ENCODE measurements around the gene SERPINA6.
"Not testable (repeated sequence)": the region's sequence is repeated elsewhere in the genome, so short reads cannot be mapped to it uniquely, and the experiment has no call there.

Gene SERPINA6, protein sequence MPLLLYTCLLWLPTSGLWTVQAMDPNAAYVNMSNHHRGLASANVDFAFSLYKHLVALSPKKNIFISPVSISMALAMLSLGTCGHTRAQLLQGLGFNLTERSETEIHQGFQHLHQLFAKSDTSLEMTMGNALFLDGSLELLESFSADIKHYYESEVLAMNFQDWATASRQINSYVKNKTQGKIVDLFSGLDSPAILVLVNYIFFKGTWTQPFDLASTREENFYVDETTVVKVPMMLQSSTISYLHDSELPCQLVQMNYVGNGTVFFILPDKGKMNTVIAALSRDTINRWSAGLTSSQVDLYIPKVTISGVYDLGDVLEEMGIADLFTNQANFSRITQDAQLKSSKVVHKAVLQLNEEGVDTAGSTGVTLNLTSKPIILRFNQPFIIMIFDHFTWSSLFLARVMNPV
- 0 to 0.06 (median 0) reads per million in 9 experiments for total RNA-seq

- Mint-ChIP-seq H3K9me3 (no peaks in the 10 kb centered on the region), H3K27me3 (peaks cover 12 to 23% of the 10 kb centered on the region in 2 donors), H3K4me1 (ENCODE audit: low read depth in 2 of 2) (no peaks in the 10 kb centered on the region), H3K27ac (no peak within 1 kb of the TSS), H3K4me3 (no peak within 1 kb of the TSS), H3K36me3 (ENCODE audit: insufficient read depth) (no peaks in the 10 kb centered on the region)
- no peak for ATAC-seq (replicated peaks)
- DNase-seq = no peak
Measured at GRCh38 chr14:94322648-94323570, at the start of gene SERPINA6. Gene SERPINA6 (minus strand): TSS chr14:94323336. CDS start chr14:94314648, 8,688 bp downstream.

- DNase-seq (no peak), ATAC-seq (replicated peaks) (no peak)
- Mint-ChIP-seq H3K27me3 (peaks cover 29 to 60% of the 10 kb centered on the region in 2 donors), H3K4me3 (no peak overlapping the region), H3K27ac (no peak overlapping the region), H3K9me3 (no peaks in the 10 kb centered on the region), H3K4me1 (ENCODE audit: low read depth in 2 of 2) (no peaks in the 10 kb centered on the region), H3K36me3 (ENCODE audit: insufficient read depth) (no peaks in the 10 kb centered on the region)
Measured at GRCh38 chr14:94372021-94372605, 49.0 kb upstream of the SERPINA6 start.

DNA sequence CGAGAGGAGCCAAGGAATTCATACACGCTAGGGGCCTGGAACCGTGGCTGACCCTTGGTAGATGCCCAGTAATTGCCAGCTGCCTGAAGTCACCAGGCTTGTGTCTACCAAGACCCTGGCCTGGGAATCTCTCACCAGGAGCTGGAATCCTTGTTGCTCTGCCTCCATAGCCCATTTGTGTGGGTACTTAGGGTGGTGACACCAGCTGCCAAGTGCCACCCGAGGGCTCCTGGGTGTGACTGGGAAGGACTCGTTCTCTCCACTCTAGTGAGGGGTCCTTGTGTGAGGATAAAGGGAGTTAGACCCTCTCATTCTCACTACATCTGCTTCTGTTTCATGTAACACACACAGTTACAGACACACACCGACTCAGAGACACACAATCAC, 47.4 kb upstream of the SERPINA6 start:
- no peaks in the 10 kb centered on the region for H3K36me3 Mint-ChIP-seq (ENCODE audit: insufficient read depth)
- H3K4me1 Mint-ChIP-seq (ENCODE audit: low read depth in 2 of 2) = no peaks in the 10 kb centered on the region
- H3K27me3 Mint-ChIP-seq = peaks cover 18 to 45% of the 10 kb centered on the region in 2 donors
- no peak overlapping the region for H3K27ac Mint-ChIP-seq
- no peaks in the 10 kb centered on the region for H3K9me3 Mint-ChIP-seq
- DNase-seq (no peak), ATAC-seq (replicated peaks) (no peak)
- no peak overlapping the region for H3K4me3 Mint-ChIP-seq

- peaks cover 18 to 39% of the 10 kb centered on the region in 2 donors for H3K27me3 Mint-ChIP-seq
- not testable (repeated sequence) for DNase-seq; H3K9me3 Mint-ChIP-seq; H3K36me3 Mint-ChIP-seq (ENCODE audit: insufficient read depth); H3K27ac Mint-ChIP-seq; H3K4me3 Mint-ChIP-seq; ATAC-seq (replicated peaks); H3K4me1 Mint-ChIP-seq (ENCODE audit: low read depth in 2 of 2)
Measured at GRCh38 chr14:94369766-94370523, 46.8 kb upstream of the SERPINA6 start.

GRCh38 chr14:94368956-94369355, 45.8 kb upstream of the SERPINA6 start:
- DNase-seq (no peak), ATAC-seq (replicated peaks) (no peak)
- H3K4me3 Mint-ChIP-seq = no peak overlapping the region
- H3K27me3 Mint-ChIP-seq = peaks cover 18 to 37% of the 10 kb centered on the region in 2 donors
- H3K27ac Mint-ChIP-seq = no peak overlapping the region
- H3K36me3 Mint-ChIP-seq (ENCODE audit: insufficient read depth) = no peaks in the 10 kb centered on the region
- no peaks in the 10 kb centered on the region for H3K9me3 Mint-ChIP-seq
- H3K4me1 Mint-ChIP-seq (ENCODE audit: low read depth in 2 of 2) = no peaks in the 10 kb centered on the region

GRCh38 chr14:94368243-94368590, 45.1 kb upstream of the SERPINA6 start:
- no peak overlapping the region for H3K27ac Mint-ChIP-seq
- DNase-seq (no peak), ATAC-seq (replicated peaks) (no peak)
- no peaks in the 10 kb centered on the region for H3K9me3 Mint-ChIP-seq
- no peak overlapping the region for H3K4me3 Mint-ChIP-seq
- H3K27me3 Mint-ChIP-seq = peaks cover 18 to 38% of the 10 kb centered on the region in 2 donors
- no peaks in the 10 kb centered on the region for H3K4me1 Mint-ChIP-seq (ENCODE audit: low read depth in 2 of 2)
- no peaks in the 10 kb centered on the region for H3K36me3 Mint-ChIP-seq (ENCODE audit: insufficient read depth)

DNA sequence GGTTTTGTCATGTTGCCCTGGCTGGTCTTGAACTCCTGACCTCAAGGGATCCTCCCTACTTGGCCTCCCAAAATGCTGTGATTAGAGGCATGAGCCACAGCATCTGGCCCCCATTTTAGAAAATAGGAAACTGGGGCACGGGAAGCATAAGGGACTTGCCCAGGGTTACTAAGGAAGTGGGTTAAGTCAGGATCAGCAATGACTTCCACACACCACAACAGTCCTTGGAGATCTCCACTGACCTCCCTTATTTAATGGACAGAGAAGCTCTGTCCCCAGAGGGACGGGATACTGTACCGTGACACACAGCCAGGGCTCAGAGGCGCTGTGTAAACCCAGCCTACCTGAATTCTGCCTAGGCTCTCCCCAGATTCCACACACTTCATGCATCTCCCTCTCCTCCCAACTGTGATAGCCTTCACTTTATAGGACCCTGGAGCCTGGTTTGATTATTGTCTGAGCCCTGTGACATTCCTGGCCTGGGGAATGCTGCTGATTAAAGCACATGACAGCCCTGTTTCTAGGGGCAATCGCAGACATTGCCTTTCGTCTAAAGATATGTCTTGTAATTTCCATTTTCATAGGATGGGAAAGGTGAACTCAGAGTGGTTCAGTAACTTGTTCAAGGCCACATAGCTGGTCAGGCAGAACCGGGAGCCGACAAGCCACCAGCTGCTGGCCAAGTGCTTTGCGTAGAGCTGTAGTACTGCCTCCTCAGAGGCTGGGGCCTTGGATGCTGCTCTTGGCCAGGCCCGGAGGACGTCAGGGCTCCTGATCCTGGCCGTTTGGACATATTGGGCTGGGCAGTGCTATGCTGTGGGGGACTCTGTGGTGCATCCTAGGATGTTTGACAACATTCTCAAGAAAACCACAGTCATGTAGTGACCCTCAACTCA, 44.5 kb upstream of the SERPINA6 start:
- Mint-ChIP-seq H3K4me1 (ENCODE audit: low read depth in 2 of 2) (no peaks in the 10 kb centered on the region), H3K4me3 (no peak overlapping the region), H3K27me3 (peaks cover 22 to 40% of the 10 kb centered on the region in 2 donors), H3K27ac (no peak overlapping the region), H3K9me3 (no peaks in the 10 kb centered on the region), H3K36me3 (ENCODE audit: insufficient read depth) (no peaks in the 10 kb centered on the region)
- ATAC-seq (replicated peaks) (no peak), DNase-seq (no peak)

- no peaks in the 10 kb centered on the region for H3K9me3 Mint-ChIP-seq
- ATAC-seq (replicated peaks) (no peak), DNase-seq (no peak)
- no peak within 1 kb of the TSS for H3K4me3 Mint-ChIP-seq
- H3K27me3 Mint-ChIP-seq = peaks cover 22 to 39% of the 10 kb centered on the region in 2 donors
- no peaks in the 10 kb centered on the region for H3K4me1 Mint-ChIP-seq (ENCODE audit: low read depth in 2 of 2)
- no peak within 1 kb of the TSS for H3K27ac Mint-ChIP-seq
- H3K36me3 Mint-ChIP-seq (ENCODE audit: insufficient read depth) = no peaks in the 10 kb centered on the region
Measured at GRCh38 chr14:94366146-94366915, 43.2 kb upstream of the SERPINA6 start, which contains the start of gene SERPINA2. Gene SERPINA2 (minus strand): TSS chr14:94366698.

DNA sequence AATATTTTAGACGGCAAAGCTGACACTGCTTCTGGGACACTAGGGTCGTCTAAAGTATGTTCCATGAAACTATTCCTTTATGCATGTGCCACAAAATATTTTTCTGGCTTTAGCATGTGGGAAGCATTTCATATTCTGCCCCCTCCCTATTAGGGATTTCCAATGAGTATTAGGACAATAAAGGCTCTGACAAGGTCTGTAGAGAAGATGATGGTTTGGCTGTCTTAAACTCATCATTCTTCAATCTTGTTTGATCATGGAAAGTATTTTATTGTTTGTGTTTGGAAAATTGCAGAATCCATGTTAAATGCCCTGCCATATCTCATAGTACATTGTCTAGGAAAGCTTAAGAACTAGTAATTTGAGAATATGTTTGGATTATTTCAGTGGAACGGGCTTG, 42.5 kb upstream of the SERPINA6 start:
- no peak overlapping the region for H3K27ac Mint-ChIP-seq

GRCh38 chr14:94364964-94365363, 41.8 kb upstream of the SERPINA6 start:
- no peaks in the 10 kb centered on the region for H3K9me3 Mint-ChIP-seq
- peaks cover 16 to 33% of the 10 kb centered on the region in 2 donors for H3K27me3 Mint-ChIP-seq
- DNase-seq = no peak
- no peak for ATAC-seq (replicated peaks)
- no peak overlapping the region for H3K4me3 Mint-ChIP-seq
- no peaks in the 10 kb centered on the region for H3K4me1 Mint-ChIP-seq (ENCODE audit: low read depth in 2 of 2)
- no peak overlapping the region for H3K27ac Mint-ChIP-seq
- no peaks in the 10 kb centered on the region for H3K36me3 Mint-ChIP-seq (ENCODE audit: insufficient read depth)

More for the DNA sequence above, 42.5 kb upstream of the SERPINA6 start:
- Mint-ChIP-seq H3K36me3 (ENCODE audit: insufficient read depth) (no peaks in the 10 kb centered on the region), H3K27me3 (peaks cover 17 to 36% of the 10 kb centered on the region in 2 donors), H3K4me3 (no peak overlapping the region), H3K4me1 (ENCODE audit: low read depth in 2 of 2) (no peaks in the 10 kb centered on the region), H3K9me3 (no peaks in the 10 kb centered on the region)
- DNase-seq = no peak
- ATAC-seq (replicated peaks) = no peak

DNA sequence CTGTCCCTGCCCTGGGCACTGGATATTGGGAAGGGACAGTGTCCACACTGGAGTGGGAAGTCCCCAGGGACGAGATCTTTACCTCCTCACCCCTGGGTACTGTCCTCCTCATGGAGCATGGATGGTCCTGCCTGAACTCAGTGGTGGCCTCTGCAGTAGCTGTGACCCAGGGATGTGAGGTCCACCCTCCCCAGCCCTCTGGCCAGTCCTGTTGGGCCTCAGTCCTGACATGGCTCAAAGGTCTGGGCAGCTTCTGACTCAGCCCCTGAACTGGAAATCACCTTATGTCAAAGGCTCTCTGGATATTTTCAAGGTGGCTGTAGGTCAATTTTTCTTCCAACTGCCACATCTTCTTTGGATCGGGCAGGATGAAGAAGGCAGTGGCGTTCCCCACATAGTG, 40.9 kb upstream of the SERPINA6 start:
- Mint-ChIP-seq H3K9me3 (no peaks in the 10 kb centered on the region), H3K4me3 (no peak overlapping the region), H3K27ac (no peak overlapping the region), H3K4me1 (ENCODE audit: low read depth in 2 of 2) (no peaks in the 10 kb centered on the region), H3K36me3 (ENCODE audit: insufficient read depth) (no peaks in the 10 kb centered on the region), H3K27me3 (peaks cover 21 to 30% of the 10 kb centered on the region in 2 donors)
- ATAC-seq (replicated peaks) (no peak), DNase-seq (no peak)
